K562 (cell line): Measurements from ENCODE around the gene PRUNE1. TPM values are rescaled to one million over a fixed set of nuclear protein-coding genes. Genes with fewer than 3 reads are reported as not detected.

Source experiments
- ATF1 ChIP-seq, 2 experiments: fragments of 450-650 bp in 1 of 2; IDR thresholded peaks; 2 replicates each; pipeline ENCODE4 v1.6.1; 2016; ENCODE audit warnings: missing compliant biosample characterization in 1 of 2, missing genetic modification characterization in 1 of 2
- CEBPZ ChIP-seq: fragments of 150-350 bp; IDR thresholded peaks from 2 replicates; pipeline ENCODE4 v1.6.1; 2014; ENCODE audit warnings: low read depth, mild to moderate bottlenecking, low read length, borderline replicate concordance
- CREB1 ChIP-seq, 2 experiments: sonication (generic) in 1 of 2; formaldehyde crosslinking in 1 of 2; IDR thresholded peaks; 2 replicates each; pipeline versions ENCODE4 v1.6.1 to v1.8.0; 2012 to 2022; ENCODE audit warnings: inconsistent platforms in 1 of 2, mild to moderate bottlenecking in 1 of 2, missing genetic modification reagents in 1 of 2, moderate library complexity in 1 of 2
- DMBX1 ChIP-seq: fragments of 250-450 bp; sonication (Bioruptor Pico); IDR thresholded peaks from 2 replicates; pipeline ENCODE4 v1.8.0; 2022; ENCODE audit warnings: inconsistent platforms, mild to moderate bottlenecking, moderate library complexity, borderline replicate concordance
- GMEB1 ChIP-seq: fragments of 250-450 bp; sonication (Bioruptor Pico); IDR thresholded peaks from 2 replicates; pipeline ENCODE4 v1.4.0; 2020; ENCODE audit warnings: mild to moderate bottlenecking
- JUNB ChIP-seq: fragments of 450-650 bp; formaldehyde crosslinking; conservative IDR thresholded peaks from 2 replicates; pipeline ENCODE4 v1.4.0; 2020; ENCODE audit warnings: mild to moderate bottlenecking
- LCOR ChIP-seq: sonication (generic); formaldehyde crosslinking; IDR thresholded peaks from 2 replicates; pipeline ENCODE4 v1.8.0; 2022; ENCODE audit warnings: mild to moderate bottlenecking, missing genetic modification reagents
- PHB2 ChIP-seq: fragments of 450-650 bp; IDR thresholded peaks from 2 replicates; pipeline ENCODE4 v1.6.1; 2017; ENCODE audit warnings: low read depth
- RHOXF2B ChIP-seq: fragments of 250-450 bp; sonication (Bioruptor Pico); conservative IDR thresholded peaks from 2 replicates; pipeline ENCODE4 v1.5.1; 2021
- RREB1 ChIP-seq: fragments of 250-450 bp; sonication (Bioruptor Pico); IDR thresholded peaks from 2 replicates; pipeline ENCODE4 v1.4.0; 2020
- SAFB2 ChIP-seq: fragments of 200-400 bp; formaldehyde crosslinking; IDR thresholded peaks from 2 replicates; pipeline ENCODE4 v1.6.1; 2018; ENCODE audit warnings: borderline replicate concordance, low read length, low read depth, moderate library complexity; ENCODE audit not compliant: severe bottlenecking
- SMARCA4 ChIP-seq: fragments of 450-650 bp; IDR thresholded peaks from 2 replicates; pipeline ENCODE4 v1.6.1; 2016
- TOE1 ChIP-seq, 2 experiments: fragments of 450-650 bp in 1 of 2; sonication (generic) in 1 of 2; formaldehyde crosslinking in 1 of 2; IDR thresholded peaks; 2 replicates each; pipeline versions ENCODE4 v1.7.1 to v1.8.0; 2016 to 2022; ENCODE audit warnings: borderline replicate concordance in 2 of 2, mild to moderate bottlenecking in 2 of 2, antibody characterized with exemption in 1 of 2, inconsistent platforms in 1 of 2, low read depth in 1 of 2, missing genetic modification reagents in 1 of 2, moderate library complexity in 1 of 2
- ZBED1 ChIP-seq: IDR thresholded peaks from 2 replicates; pipeline ENCODE4 v1.6.1; 2014
- ZNF146 ChIP-seq: IDR thresholded peaks from one replicate; pipeline ENCODE4 v1.6.1; 2018; ENCODE audit warnings: missing compliant biosample characterization; ENCODE audit not compliant: unreplicated experiment
- ZNF431 ChIP-seq: sonication (generic); formaldehyde crosslinking; IDR thresholded peaks from 2 replicates; pipeline ENCODE4 v1.8.0; 2022; ENCODE audit warnings: mild to moderate bottlenecking, missing genetic modification reagents
- polyA plus RNA-seq, 8 experiments: library from polyadenylated mRNA; depleted of rRNA in 4 of 8; stranded (reverse) in 5 of 8; unstranded in 3 of 8; fragments of >200 nt; fragmentation: Nextera tagmentation in 2 of 8; fragmentation: Illumina TruSeq in 1 of 8; extraction: Ambion mirVana in 2 of 8; extraction: Trizol in 1 of 8; gene quantifications; 2 replicates each; pipeline versions ENCODE4 v1.2.1 to v1.2.3, GENCODE V29; 2011 to 2014; ENCODE audit warnings: inconsistent platforms in 1 of 8, missing spikeins in 1 of 8
- total RNA-seq, 7 experiments: library from RNA; depleted of rRNA in 6 of 7; stranded (reverse); fragments of >200 nt in 6 of 7; fragmentation: Illumina TruSeq in 2 of 7; extraction: Trizol in 2 of 7; gene quantifications; 2 replicates each; pipeline versions ENCODE4 v1.2.1 to v1.2.3, GENCODE V29; 2011 to 2021; ENCODE audit warnings: low replicate concordance in 1 of 7

The PRUNE1 gene
- total and polyA plus RNA-seq, 9 of the 15 experiments (the other 6 are each of a cell fraction or from before 2014, with no cell fraction given), result 16.7 to 48.3 (median 26.2) TPM

- no peak for TF ChIP-seq CEBPZ
- TF ChIP-seq PHB2, result peak; percentile 55
- no peak for TF ChIP-seq RHOXF2B
- peak; percentile 27 for TF ChIP-seq TOE1 (IDR thresholded peaks at IDR 0.05; ENCODE audit: borderline replicate concordance)
- no peak for TF ChIP-seq TOE1 (CRISPR knock-in tag; IDR thresholded peaks at IDR 0.05; ENCODE audit: borderline replicate concordance, low read depth)
- TF ChIP-seq SAFB2, result no peak
- no peak for TF ChIP-seq JUNB
- TF ChIP-seq ZNF146 (CRISPR knock-in tag), result no peak
- peak; percentile 82 for TF ChIP-seq LCOR
- TF ChIP-seq DMBX1, result peak; percentile 86
- peak; percentile 46; the same call in 1 of the 2 replicates for TF ChIP-seq CREB1 (IDR thresholded peaks at IDR 0.05)
- no peak for TF ChIP-seq CREB1 (CRISPR knock-in tag; IDR thresholded peaks at IDR 0.05)
- no peak for TF ChIP-seq ATF1 (CRISPR knock-in tag; IDR thresholded peaks at IDR 0.05)
- TF ChIP-seq ATF1 (tag; IDR thresholded peaks at IDR 0.05), result peak; percentile 72
- TF ChIP-seq SMARCA4, result peak; percentile 98
- TF ChIP-seq GMEB1 (CRISPR knock-in tag), result no peak
- no peak for TF ChIP-seq ZNF431
- TF ChIP-seq ZBED1, result 0 out of 2 replicates have a peak, but pooled peaks have one; percentile 61
- TF ChIP-seq RREB1 (CRISPR knock-in tag), result peak; percentile 95
These were observed 31.2 kb upstream of the PRUNE1 start (continued) for GRCh38 chr1:150976879-150977694.
